ENCODE results near the gene AGAP1.

DNA sequence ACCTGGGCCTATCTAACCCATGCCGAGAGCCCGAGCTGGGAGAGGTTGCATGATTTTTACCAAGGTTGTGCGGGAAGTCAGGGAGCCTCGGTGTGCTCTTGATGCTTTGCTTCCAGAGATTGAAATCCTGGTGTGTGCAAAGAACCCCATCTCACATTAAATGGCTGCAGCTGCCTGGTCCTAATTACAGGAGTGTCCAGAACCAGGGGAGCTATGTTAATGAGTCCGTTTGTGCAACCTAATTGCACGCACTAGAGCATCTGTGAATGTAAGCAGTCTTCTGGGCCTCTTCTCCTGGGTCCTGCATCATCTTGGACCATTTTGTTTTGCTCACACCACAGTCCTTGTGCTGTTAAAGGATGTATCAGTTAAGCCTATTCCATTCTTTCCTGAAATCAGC is 263.8 kb downstream of the AGAP1 start:
- TF ChIP-seq CTCF (IDR thresholded peaks at IDR 0.05) (no peak), POLR2A (IDR thresholded peaks at IDR 0.05) (no peak)

Measured in thyroid gland (tissue), 4 donors.